ENCODE data around the gene ENTREP3. TPM values are rescaled to one million over a fixed set of nuclear protein-coding genes. Genes with fewer than 3 reads are reported as not detected.

ENTREP3 gene
- total and polyA plus RNA-seq, 11 donors, result 5.1 to 24.4 (median 12.8) TPM

DNA sequence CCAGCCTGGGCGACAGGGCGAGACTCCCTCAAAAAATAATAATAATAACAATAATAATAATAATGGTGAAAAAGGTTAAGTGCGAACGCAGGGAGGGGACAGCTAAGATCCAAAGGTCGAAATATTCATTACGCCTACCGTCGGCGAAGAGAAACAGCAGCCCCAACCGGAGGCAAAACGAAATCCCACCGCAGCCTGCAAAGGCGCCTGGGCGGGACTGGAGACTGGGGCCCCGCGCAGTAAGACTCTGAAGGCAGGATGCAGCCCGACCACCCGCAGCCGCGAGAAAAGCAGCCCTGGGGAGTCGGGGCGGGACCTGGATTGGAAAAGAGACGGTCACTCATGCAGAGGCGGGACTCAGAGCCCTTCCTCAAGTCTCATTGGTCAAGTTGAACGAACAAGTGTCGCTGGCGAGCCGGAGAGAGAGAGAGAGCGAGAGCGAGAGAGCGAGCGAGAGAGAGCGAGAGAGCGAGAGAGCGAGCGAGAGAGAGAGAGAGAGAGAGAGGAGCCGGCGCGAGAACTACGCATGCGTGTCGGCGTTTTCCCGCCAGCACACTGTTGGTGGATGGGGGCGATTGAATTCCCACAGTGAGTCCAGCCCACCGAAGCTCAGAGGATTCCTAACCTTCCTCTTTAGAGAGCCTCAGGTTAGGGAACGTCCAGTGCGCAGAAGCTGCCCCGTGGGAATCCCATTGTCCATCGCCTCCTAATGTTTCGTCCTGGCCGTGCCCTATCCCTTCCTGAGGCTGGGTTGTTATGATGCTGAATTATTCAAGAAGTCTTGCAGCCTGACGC lies 10.7 kb downstream of the ENTREP3 start:
- peaks cover 0 to 41% (median 22%) of the 10 kb centered on the region in 12 donors for H3K4me1 ChIP-seq
- 0 to 1% (median 1%) methylated on average over 45 to 53 of the region's 53 CpGs for WGBS, 4 donors

GRCh38 chr1:155242805-155243358 lies 12.4 kb downstream of the ENTREP3 start:
- intact Hi-C loops (cut with DNase I), result loop anchor here in 4 of 10 donors (5.0 kb wide), 1 partner anchor 36 kb away; the partner anchor contains the start of genes MTX1 (in 4 of the 4) and THBS3 (in 4 of the 4)
- 83 to 93% (median 91%) methylated on average over 3 of the region's 3 CpGs for WGBS, 4 donors
- H3K27ac ChIP-seq, result peak overlapping the region in 8 of 12 donors; percentile 86 to 97 (median 91)
- H3K4me1 ChIP-seq, result peaks cover 0 to 41% (median 22%) of the 10 kb centered on the region in 12 donors
- H3K9me3 ChIP-seq, result no peaks in the 10 kb centered on the region
- TF ChIP-seq POLR2A (IDR thresholded peaks at IDR 0.05), result no peak
- TF ChIP-seq, protein P1, sequence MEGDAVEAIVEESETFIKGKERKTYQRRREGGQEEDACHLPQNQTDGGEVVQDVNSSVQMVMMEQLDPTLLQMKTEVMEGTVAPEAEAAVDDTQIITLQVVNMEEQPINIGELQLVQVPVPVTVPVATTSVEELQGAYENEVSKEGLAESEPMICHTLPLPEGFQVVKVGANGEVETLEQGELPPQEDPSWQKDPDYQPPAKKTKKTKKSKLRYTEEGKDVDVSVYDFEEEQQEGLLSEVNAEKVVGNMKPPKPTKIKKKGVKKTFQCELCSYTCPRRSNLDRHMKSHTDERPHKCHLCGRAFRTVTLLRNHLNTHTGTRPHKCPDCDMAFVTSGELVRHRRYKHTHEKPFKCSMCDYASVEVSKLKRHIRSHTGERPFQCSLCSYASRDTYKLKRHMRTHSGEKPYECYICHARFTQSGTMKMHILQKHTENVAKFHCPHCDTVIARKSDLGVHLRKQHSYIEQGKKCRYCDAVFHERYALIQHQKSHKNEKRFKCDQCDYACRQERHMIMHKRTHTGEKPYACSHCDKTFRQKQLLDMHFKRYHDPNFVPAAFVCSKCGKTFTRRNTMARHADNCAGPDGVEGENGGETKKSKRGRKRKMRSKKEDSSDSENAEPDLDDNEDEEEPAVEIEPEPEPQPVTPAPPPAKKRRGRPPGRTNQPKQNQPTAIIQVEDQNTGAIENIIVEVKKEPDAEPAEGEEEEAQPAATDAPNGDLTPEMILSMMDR (IDR thresholded peaks at IDR 0.05), result no peak
- peaks cover 0 to 29% (median 12%) of the 10 kb centered on the region in 9 donors for H3K36me3 ChIP-seq
- ATAC-seq, result no peak
- no peak for DNase-seq
- peak overlapping the region in 7 of 12 donors; percentile 65 to 77 (median 67) for H3K4me3 ChIP-seq
- H3K27me3 ChIP-seq, result peaks cover 0 to 4% (median 0%) of the 10 kb centered on the region in 9 donors

More for the DNA sequence above, 10.7 kb downstream of the ENTREP3 start:
- H3K4me3 ChIP-seq, result peak overlapping the region; percentile 46 to 77 (median 67)
- peaks cover 0 to 4% (median 0%) of the 10 kb centered on the region in 9 donors for H3K27me3 ChIP-seq
- H3K9me3 ChIP-seq, result no peaks in the 10 kb centered on the region
- peaks cover 0 to 21% (median 12%) of the 10 kb centered on the region in 9 donors for H3K36me3 ChIP-seq
- ATAC-seq (peak; percentile 94 to 96 (median 94)), DNase-seq (peak; percentile 97 to 99 (median 98))
- H3K27ac ChIP-seq, result peak overlapping the region; percentile 75 to 97 (median 90)
- intact Hi-C loops (cut with DNase I), result loop anchor here in 5 of 10 donors (2.0 to 5.0 kb wide), 2 partner anchors 36 to 37 kb away; partner anchors contain the start of genes MTX1 (in 5 of the 5) and THBS3 (in 4 of the 5)
- peak in 1 of 2 donors; percentile 88 for TF ChIP-seq POLR2A (IDR thresholded peaks at IDR 0.05)
- TF ChIP-seq, protein P1 (IDR thresholded peaks at IDR 0.05), result peak in 6 of 12 donors; percentile 24 to 56 (median 34)

DNA sequence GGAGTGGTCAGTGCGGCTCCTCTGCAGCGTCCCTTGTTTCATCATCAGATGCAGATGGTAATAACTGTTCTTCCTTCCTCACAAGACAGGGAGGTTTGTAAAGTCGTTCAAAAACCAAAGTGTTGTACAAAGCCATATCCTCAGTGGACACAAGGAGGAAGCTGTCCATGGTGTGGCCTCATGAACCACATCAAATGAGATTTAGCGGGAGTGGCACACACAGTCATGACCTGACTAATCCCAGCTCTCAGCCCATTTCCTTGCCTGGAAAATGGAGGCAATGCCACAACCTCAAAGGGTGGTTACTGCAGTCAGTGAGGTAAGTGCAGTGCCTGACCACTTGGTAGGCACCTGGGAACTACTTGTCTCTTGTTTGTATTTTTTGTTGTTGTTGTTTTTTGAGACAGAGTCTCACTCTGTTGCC lies 13.4 kb downstream of the ENTREP3 start:
- no peaks in the 10 kb centered on the region for H3K9me3 ChIP-seq
- 59 to 75% (median 72%) methylated on average over 4 of the region's 4 CpGs for WGBS, 4 donors
- peaks cover 0 to 41% (median 22%) of the 10 kb centered on the region in 12 donors for H3K4me1 ChIP-seq
- H3K4me3 ChIP-seq, result no peak overlapping the region
- TF ChIP-seq, protein P1 (IDR thresholded peaks at IDR 0.05), result no peak
- no peak for TF ChIP-seq POLR2A (IDR thresholded peaks at IDR 0.05)
- DNase-seq (no peak), ATAC-seq (peak in 1 of 4 donors; percentile 6)
- intact Hi-C loops (cut with DNase I), result loop anchor here in 4 of 10 donors (5.0 kb wide), 1 partner anchor 35 kb away; the partner anchor contains the start of genes MTX1 (in 4 of the 4) and THBS3 (in 4 of the 4)
- H3K27ac ChIP-seq, result peak overlapping the region in 2 of 12 donors; percentile 6 to 69
- peaks cover 0 to 31% (median 17%) of the 10 kb centered on the region in 9 donors for H3K36me3 ChIP-seq
- H3K27me3 ChIP-seq, result peaks cover 0 to 4% (median 0%) of the 10 kb centered on the region in 9 donors

Data from heart left ventricle (tissue), 16 donors.